ENCODE measurements around the gene FBXL15.

- TF ChIP-seq POLR2A (IDR thresholded peaks at IDR 0.05) (no peak), POLR2AphosphoS5 (IDR thresholded peaks at IDR 0.05) (no peak)
- TF ChIP-seq, protein P1, sequence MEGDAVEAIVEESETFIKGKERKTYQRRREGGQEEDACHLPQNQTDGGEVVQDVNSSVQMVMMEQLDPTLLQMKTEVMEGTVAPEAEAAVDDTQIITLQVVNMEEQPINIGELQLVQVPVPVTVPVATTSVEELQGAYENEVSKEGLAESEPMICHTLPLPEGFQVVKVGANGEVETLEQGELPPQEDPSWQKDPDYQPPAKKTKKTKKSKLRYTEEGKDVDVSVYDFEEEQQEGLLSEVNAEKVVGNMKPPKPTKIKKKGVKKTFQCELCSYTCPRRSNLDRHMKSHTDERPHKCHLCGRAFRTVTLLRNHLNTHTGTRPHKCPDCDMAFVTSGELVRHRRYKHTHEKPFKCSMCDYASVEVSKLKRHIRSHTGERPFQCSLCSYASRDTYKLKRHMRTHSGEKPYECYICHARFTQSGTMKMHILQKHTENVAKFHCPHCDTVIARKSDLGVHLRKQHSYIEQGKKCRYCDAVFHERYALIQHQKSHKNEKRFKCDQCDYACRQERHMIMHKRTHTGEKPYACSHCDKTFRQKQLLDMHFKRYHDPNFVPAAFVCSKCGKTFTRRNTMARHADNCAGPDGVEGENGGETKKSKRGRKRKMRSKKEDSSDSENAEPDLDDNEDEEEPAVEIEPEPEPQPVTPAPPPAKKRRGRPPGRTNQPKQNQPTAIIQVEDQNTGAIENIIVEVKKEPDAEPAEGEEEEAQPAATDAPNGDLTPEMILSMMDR (IDR thresholded peaks at IDR 0.05 in 8 of 11, conservative IDR thresholded peaks at IDR 0.05 in 3 of 11): no peak
Observed at GRCh38 chr10:102424145-102424544, 3.5 kb downstream of the FBXL15 start.
